HepG2 (cell line): Measurements from ENCODE around the gene S100P. TPM values are rescaled to one million over a fixed set of nuclear protein-coding genes. Genes with fewer than 3 reads are reported as not detected.

Source experiments
- FIP1L1 ChIP-seq: fragments of 200-400 bp; formaldehyde crosslinking; IDR thresholded peaks from 2 replicates; pipeline ENCODE4 v1.6.1; 2018; ENCODE audit warnings: low read depth, mild to moderate bottlenecking, low read length, moderate library complexity, borderline replicate concordance; ENCODE audit not compliant: insufficient read depth
- IRX3 ChIP-seq: sonication (generic); formaldehyde crosslinking; IDR thresholded peaks from 2 replicates; pipeline ENCODE4 v1.8.1; 2023; ENCODE audit warnings: mild to moderate bottlenecking, low read depth, missing genetic modification reagents, borderline replicate concordance
- KDM5B ChIP-seq: sonication (generic); formaldehyde crosslinking; IDR thresholded peaks from 2 replicates; pipeline ENCODE4 v1.4.0; 2020; ENCODE audit warnings: missing genetic modification reagents, mild to moderate bottlenecking, borderline replicate concordance
- LCORL ChIP-seq, 2 experiments: fragments of 450-650 bp in 1 of 2; sonication (generic) in 1 of 2; formaldehyde crosslinking in 1 of 2; IDR thresholded peaks; 2 replicates each; pipeline versions ENCODE4 v1.5.0 to v1.6.1; 2017 to 2020; ENCODE audit warnings: antibody characterized with exemption in 1 of 2, missing genetic modification reagents in 1 of 2
- MZF1 ChIP-seq: sonication (generic); formaldehyde crosslinking; IDR thresholded peaks from 2 replicates; pipeline ENCODE4 v1.8.1; 2023; ENCODE audit warnings: mild to moderate bottlenecking, missing genetic modification reagents, borderline replicate concordance
- ZNF607 ChIP-seq: sonication (generic); formaldehyde crosslinking; IDR thresholded peaks from 2 replicates; pipeline ENCODE4 v1.5.1; 2020; ENCODE audit warnings: missing genetic modification reagents, mild to moderate bottlenecking, borderline replicate concordance
- ZNF713 ChIP-seq: sonication (generic); formaldehyde crosslinking; IDR thresholded peaks from 2 replicates; pipeline ENCODE4 v1.4.0; 2020; ENCODE audit warnings: mild to moderate bottlenecking, missing genetic modification reagents
- polyA plus RNA-seq, 8 experiments: library from polyadenylated mRNA; depleted of rRNA in 3 of 8; stranded (reverse) in 7 of 8; unstranded in 1 of 8; fragments of >200 nt; fragmentation: Illumina TruSeq in 4 of 8; extraction: Trizol in 4 of 8; gene quantifications; 2 replicates each; pipeline versions ENCODE4 v1.2.1 to v1.2.3, GENCODE V29; 2011 to 2016; ENCODE audit warnings: low read depth in 4 of 8, missing spikeins in 1 of 8, mixed read lengths in 1 of 8; ENCODE audit not compliant: insufficient read depth in 1 of 8
- total RNA-seq, 5 experiments: library from RNA; depleted of rRNA; stranded (reverse); fragments of >200 nt; fragmentation: Illumina TruSeq; extraction: Trizol; gene quantifications; 2 replicates each; pipeline ENCODE4 v1.2.3, GENCODE V29; 2016; ENCODE audit warnings: low read depth in 1 of 5
- TF ChIP-seq, protein P1 (sequence below): sonication (generic); formaldehyde crosslinking; IDR thresholded peaks from 2 replicates; pipeline ENCODE4 v1.4.0; 2020; ENCODE audit warnings: mild to moderate bottlenecking, low read depth, missing genetic modification reagents
- TF ChIP-seq, protein P2 (sequence below): sonication (generic); formaldehyde crosslinking; IDR thresholded peaks from 2 replicates; pipeline ENCODE4 v1.8.0; 2022; ENCODE audit warnings: mild to moderate bottlenecking, missing genetic modification reagents; ENCODE audit not compliant: insufficient replicate concordance
- TF ChIP-seq, protein P3 (sequence below): sonication (generic); formaldehyde crosslinking; IDR thresholded peaks from 2 replicates; pipeline ENCODE4 v1.5.0; 2020; ENCODE audit warnings: missing genetic modification reagents, mild to moderate bottlenecking, borderline replicate concordance
- TF ChIP-seq, protein P4 (sequence below): fragments of 450-650 bp; IDR thresholded peaks from 2 replicates; pipeline ENCODE4 v1.6.1; 2016
- TF ChIP-seq, protein P5 (sequence below): sonication (generic); formaldehyde crosslinking; IDR thresholded peaks from 2 replicates; pipeline ENCODE4 v1.4.0; 2020; ENCODE audit warnings: mild to moderate bottlenecking, missing genetic modification reagents

S100P gene
- total and polyA plus RNA-seq, 2 of the 13 experiments (the other 11 are each of a cell fraction or from before 2014, with no cell fraction given): 278 to 1,649 TPM

DNA sequence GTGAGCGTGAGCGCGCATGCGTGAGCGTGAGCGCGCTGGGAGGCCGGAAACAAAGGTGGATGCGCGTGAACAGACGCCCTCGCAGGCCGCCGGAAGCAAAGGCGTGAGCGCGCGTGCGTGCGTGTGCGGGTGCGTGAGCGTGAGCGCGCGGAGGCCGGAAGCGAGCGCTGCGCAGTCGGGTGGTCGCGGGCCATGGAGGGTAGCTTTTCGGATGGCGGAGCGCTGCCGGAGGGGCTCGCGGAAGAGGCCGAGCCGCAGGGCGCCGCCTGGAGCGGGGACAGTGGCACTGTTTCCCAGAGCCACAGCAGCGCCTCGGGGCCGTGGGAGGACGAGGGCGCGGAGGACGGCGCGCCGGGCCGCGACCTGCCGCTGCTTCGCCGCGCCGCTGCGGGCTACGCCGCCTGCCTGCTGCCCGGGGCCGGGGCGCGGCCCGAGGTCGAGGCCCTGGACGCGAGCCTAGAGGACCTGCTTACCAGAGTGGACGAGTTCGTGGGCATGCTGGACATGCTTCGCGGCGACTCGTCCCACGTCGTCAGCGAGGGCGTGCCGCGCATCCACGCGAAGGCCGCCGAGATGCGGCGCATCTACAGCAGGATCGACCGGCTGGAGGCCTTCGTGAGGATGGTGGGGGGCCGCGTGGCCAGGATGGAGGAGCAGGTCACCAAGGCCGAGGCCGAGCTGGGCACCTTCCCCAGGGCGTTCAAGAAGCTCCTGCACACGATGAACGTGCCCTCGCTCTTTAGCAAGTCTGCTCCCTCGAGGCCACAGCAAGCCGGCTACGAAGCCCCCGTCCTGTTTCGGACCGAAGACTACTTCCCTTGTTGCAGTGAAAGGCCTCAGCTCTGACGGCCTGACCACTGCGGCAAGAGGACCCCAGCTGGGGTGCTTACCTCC lies 22.6 kb downstream of the S100P start, which contains the start of gene BLOC1S4 (continued):
- TF ChIP-seq, protein P1, sequence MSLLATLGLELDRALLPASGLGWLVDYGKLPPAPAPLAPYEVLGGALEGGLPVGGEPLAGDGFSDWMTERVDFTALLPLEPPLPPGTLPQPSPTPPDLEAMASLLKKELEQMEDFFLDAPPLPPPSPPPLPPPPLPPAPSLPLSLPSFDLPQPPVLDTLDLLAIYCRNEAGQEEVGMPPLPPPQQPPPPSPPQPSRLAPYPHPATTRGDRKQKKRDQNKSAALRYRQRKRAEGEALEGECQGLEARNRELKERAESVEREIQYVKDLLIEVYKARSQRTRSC (CRISPR knock-in tag): no peak; the same call in 1 of the 2 replicates
- peak; percentile 53; the same call in 1 of the 2 replicates for TF ChIP-seq ZNF713 (CRISPR knock-in tag)
- TF ChIP-seq, protein P2, sequence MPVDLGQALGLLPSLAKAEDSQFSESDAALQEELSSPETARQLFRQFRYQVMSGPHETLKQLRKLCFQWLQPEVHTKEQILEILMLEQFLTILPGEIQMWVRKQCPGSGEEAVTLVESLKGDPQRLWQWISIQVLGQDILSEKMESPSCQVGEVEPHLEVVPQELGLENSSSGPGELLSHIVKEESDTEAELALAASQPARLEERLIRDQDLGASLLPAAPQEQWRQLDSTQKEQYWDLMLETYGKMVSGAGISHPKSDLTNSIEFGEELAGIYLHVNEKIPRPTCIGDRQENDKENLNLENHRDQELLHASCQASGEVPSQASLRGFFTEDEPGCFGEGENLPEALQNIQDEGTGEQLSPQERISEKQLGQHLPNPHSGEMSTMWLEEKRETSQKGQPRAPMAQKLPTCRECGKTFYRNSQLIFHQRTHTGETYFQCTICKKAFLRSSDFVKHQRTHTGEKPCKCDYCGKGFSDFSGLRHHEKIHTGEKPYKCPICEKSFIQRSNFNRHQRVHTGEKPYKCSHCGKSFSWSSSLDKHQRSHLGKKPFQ (CRISPR knock-in tag): no peak
- TF ChIP-seq, protein P3, sequence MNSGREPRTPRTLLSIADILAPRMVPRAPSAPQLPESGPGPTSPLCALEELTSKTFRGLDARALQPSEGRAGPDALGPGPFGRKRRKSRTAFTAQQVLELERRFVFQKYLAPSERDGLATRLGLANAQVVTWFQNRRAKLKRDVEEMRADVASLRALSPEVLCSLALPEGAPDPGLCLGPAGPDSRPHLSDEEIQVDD (CRISPR knock-in tag): 0 out of 2 replicates have a peak, but pooled peaks have one; percentile 22
- no peak for TF ChIP-seq ZNF607 (CRISPR knock-in tag)
- TF ChIP-seq IRX3 (CRISPR knock-in tag): peak; percentile 92
- no peak; the same call in 1 of the 2 replicates for TF ChIP-seq FIP1L1
- TF ChIP-seq, protein P4, sequence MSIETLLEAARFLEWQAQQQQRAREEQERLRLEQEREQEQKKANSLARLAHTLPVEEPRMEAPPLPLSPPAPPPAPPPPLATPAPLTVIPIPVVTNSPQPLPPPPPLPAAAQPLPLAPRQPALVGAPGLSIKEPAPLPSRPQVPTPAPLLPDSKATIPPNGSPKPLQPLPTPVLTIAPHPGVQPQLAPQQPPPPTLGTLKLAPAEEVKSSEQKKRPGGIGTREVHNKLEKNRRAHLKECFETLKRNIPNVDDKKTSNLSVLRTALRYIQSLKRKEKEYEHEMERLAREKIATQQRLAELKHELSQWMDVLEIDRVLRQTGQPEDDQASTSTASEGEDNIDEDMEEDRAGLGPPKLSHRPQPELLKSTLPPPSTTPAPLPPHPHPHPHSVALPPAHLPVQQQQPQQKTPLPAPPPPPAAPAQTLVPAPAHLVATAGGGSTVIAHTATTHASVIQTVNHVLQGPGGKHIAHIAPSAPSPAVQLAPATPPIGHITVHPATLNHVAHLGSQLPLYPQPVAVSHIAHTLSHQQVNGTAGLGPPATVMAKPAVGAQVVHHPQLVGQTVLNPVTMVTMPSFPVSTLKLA: peak; percentile 60
- no peak for TF ChIP-seq MZF1 (CRISPR knock-in tag)
- TF ChIP-seq, protein P5, sequence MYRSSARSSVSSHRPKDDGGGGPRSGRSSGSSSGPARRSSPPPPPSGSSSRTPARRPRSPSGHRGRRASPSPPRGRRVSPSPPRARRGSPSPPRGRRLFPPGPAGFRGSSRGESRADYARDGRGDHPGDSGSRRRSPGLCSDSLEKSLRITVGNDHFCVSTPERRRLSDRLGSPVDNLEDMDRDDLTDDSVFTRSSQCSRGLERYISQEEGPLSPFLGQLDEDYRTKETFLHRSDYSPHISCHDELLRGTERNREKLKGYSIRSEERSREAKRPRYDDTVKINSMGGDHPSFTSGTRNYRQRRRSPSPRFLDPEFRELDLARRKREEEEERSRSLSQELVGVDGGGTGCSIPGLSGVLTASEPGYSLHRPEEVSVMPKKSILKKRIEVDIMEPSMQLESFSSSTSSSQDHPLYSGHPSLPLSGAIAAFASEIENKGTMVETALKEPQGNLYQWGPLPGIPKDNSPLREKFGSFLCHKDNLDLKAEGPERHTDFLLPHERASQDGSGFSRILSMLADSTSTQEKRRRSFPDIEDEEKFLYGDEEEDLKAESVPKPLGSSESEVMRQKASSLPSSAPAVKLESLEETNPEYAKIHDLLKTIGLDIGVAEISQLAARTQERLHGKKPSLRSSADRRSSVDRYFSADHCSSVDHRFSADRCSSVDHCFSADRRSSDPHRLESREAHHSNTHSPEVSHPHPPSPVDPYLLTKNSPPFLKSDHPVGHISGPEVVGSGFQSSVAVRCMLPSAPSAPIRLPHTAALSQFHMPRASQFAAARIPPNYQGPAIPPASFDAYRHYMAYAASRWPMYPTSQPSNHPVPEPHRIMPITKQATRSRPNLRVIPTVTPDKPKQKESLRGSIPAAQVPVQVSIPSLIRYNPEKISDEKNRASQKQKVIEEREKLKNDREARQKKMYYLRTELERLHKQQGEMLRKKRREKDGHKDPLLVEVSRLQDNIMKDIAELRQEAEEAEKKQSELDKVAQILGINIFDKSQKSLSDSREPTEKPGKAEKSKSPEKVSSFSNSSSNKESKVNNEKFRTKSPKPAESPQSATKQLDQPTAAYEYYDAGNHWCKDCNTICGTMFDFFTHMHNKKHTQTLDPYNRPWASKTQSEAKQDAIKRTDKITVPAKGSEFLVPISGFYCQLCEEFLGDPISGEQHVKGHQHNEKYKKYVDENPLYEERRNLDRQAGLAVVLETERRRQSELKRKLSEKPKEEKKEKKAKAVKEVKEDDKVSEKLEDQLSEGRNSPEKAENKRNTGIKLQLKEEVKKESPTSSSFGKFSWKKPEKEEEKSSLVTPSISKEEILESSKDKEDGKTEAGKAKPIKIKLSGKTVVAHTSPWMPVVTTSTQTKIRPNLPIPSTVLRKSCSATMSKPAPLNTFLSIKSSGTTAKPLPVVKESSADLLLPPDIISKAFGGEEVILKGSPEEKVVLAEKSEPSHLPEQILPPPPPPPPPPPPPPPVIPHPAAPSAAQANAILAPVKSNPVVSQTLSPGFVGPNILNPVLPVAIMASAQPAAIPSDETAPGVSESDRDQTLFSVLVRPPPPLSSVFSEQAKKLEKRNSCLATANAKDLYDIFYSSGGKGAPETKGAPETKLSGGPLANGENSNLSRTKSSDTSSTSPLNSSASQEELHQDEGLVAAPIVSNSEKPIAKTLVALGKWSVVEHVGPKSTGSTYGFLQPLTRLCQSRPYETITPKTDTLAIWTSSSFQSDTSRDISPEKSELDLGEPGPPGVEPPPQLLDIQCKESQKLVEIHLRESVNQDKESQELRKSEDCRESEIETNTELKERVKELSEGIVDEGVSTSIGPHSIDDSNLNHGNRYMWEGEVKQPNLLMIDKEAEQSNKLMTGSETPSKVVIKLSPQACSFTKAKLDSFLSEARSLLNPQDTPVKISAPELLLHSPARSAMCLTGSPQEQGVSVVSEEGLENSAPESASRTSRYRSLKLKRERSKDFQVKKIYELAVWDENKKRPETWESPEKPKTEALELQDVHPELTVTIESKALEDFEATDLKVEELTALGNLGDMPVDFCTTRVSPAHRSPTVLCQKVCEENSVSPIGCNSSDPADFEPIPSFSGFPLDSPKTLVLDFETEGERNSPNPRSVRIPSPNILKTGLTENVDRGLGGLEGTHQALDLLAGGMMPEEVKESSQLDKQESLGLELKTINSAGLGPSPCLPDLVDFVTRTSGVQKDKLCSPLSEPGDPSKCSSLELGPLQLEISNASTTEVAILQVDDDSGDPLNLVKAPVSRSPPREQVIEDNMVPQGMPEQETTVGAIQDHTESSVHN (CRISPR knock-in tag): no peak
- peak; percentile 91 for TF ChIP-seq KDM5B
- TF ChIP-seq LCORL (IDR thresholded peaks at IDR 0.05): no peak
- 0 out of 2 replicates have a peak, but pooled peaks have one; percentile 21 for TF ChIP-seq LCORL (CRISPR knock-in tag; IDR thresholded peaks at IDR 0.05)
